CD4-positive, alpha-beta memory T cell (primary cell): Measurements from ENCODE around the gene PROKR1. TPM values are rescaled to one million over a fixed set of nuclear protein-coding genes. Genes with fewer than 3 reads are reported as not detected.
"Not testable (repeated sequence)": the region's sequence is repeated elsewhere in the genome, so short reads cannot be mapped to it uniquely, and the experiment has no call there.

Source experiments
- CTCF ChIA-PET: fragments of 350-600 bp; sonication (Branson Sonifier 250); formaldehyde crosslinking; loops from one replicate; lab custom pipeline; 2021; ENCODE audit warnings: inconsistent platforms; ENCODE audit not compliant: partially characterized antibody; lab: Charles Lee
- POLR2A ChIA-PET: fragments of 350-600 bp; sonication (Branson Sonifier 250); formaldehyde crosslinking; loops from one replicate; lab custom pipeline; 2021; ENCODE audit not compliant: partially characterized antibody; lab: Charles Lee
- DNase-seq, 5 donors: peaks; one replicate each; pipeline versions ENCODE4 v3.0.0 to v3.0.0-alpha.2; 2020 to 2022; ENCODE audit warnings: mixed read lengths in 1 of 5
- H3K27ac ChIP-seq: one replicate; pipeline ENCODE4 v1.7.0; 2013; ENCODE audit warnings: low read depth, low read length
- H3K27me3 ChIP-seq: 2 replicates; pipeline ENCODE4 v1.7.0; 2013; ENCODE audit warnings: mild to moderate bottlenecking, low read length, moderate library complexity; ENCODE audit not compliant: insufficient read depth
- H3K36me3 ChIP-seq: 2 replicates; pipeline ENCODE4 v1.7.0; 2013; ENCODE audit warnings: mild to moderate bottlenecking, low read length, moderate library complexity; ENCODE audit not compliant: insufficient read depth
- H3K4me1 ChIP-seq: 2 replicates; pipeline ENCODE4 v1.7.0; 2013; ENCODE audit warnings: mild to moderate bottlenecking, low read length, moderate library complexity; ENCODE audit not compliant: insufficient read depth
- H3K4me3 ChIP-seq, 2 donors: one replicate each; pipeline ENCODE4 v1.7.0; 2013; ENCODE audit warnings: low read length in 2 of 2, mild to moderate bottlenecking in 1 of 2
- H3K9me3 ChIP-seq, 2 donors: one replicate each; pipeline ENCODE4 v1.7.0; 2013; ENCODE audit warnings: low read length in 2 of 2, control low read depth in 1 of 2; ENCODE audit not compliant: control insufficient read depth in 1 of 2
- H3K27ac Mint-ChIP-seq, 7 donors: one replicate each; pipeline ENCODE4 v1.8.0; 2020 to 2021; ENCODE audit warnings: mixed read lengths in 7 of 7, mild to moderate bottlenecking in 6 of 7, inconsistent platforms in 3 of 7, moderate library complexity in 3 of 7
- H3K27me3 Mint-ChIP-seq, 2 donors: one replicate each; pipeline ENCODE4 v1.8.0; 2020 to 2021; ENCODE audit warnings: mixed read lengths in 2 of 2
- H3K36me3 Mint-ChIP-seq, 2 donors: one replicate each; pipeline ENCODE4 v1.8.0; 2020 to 2021; ENCODE audit warnings: mixed read lengths in 2 of 2, inconsistent platforms in 1 of 2, mild to moderate bottlenecking in 1 of 2
- H3K4me1 Mint-ChIP-seq, 4 donors: one replicate each; pipeline ENCODE4 v1.8.0; 2020 to 2021; ENCODE audit warnings: mixed read lengths in 4 of 4, mild to moderate bottlenecking in 1 of 4
- H3K4me3 Mint-ChIP-seq, 8 donors: one replicate each; pipeline ENCODE4 v1.8.0; 2020 to 2021; ENCODE audit warnings: mixed read lengths in 8 of 8, mild to moderate bottlenecking in 7 of 8, moderate library complexity in 6 of 8, inconsistent platforms in 3 of 8
- H3K9me3 Mint-ChIP-seq, 8 donors: one replicate each; pipeline ENCODE4 v1.8.0; 2020 to 2021; ENCODE audit warnings: mixed read lengths in 8 of 8, mild to moderate bottlenecking in 5 of 8, inconsistent platforms in 3 of 8, moderate library complexity in 1 of 8
- intact Hi-C: fragments of 100-400 bp; cut with micrococcal nuclease; formaldehyde crosslinking; loops from one replicate; pipeline ENCODE4 v1.15.1; 2023
- polyA plus RNA-seq, 2 donors: library from polyadenylated mRNA; unstranded; fragments of 300-500 nt; fragmentation: Illumina TruSeq; gene quantifications; one replicate each; pipeline ENCODE4 v1.2.3, GENCODE V29; 2021
- total RNA-seq, 2 experiments: library from RNA; stranded (reverse); gene quantifications; one replicate each; pipeline ENCODE4 v1.2.3, GENCODE V29; 2021

The PROKR1 gene
- total RNA-seq = not detected
- polyA plus RNA-seq = under 1 TPM in 1 of 2 donors, not detected in 1; 0.07 TPM

GRCh38 chr2:68643011-68643873 is at the start of gene PROKR1:
TSS of gene PROKR1 (plus strand) at chr2:68643579. CDS start at chr2:68645822, 2,243 bp downstream.
- Histone ChIP-seq H3K4me3 (no peak within 1 kb of the TSS), H3K36me3 (no peaks in the 10 kb centered on the region), H3K27me3 (peaks cover 20% of the 10 kb centered on the region), H3K27ac (no peak within 1 kb of the TSS), H3K9me3 (no peaks in the 10 kb centered on the region), H3K4me1 (peaks cover 4% of the 10 kb centered on the region)
- peaks cover 2 to 7% of the 10 kb centered on the region in 2 donors for H3K36me3 Mint-ChIP-seq
- POLR2A ChIA-PET = no interaction called here
- H3K4me3 Mint-ChIP-seq = peak within 1 kb of the TSS in 7 of 8 donors; percentile 24 to 69 (median 51)
- peak in 1 of 5 donors; percentile 2 for DNase-seq
- peaks cover 0 to 21% (median 16%) of the 10 kb centered on the region in 8 donors for H3K9me3 Mint-ChIP-seq
- H3K27ac Mint-ChIP-seq = no peak within 1 kb of the TSS
- CTCF ChIA-PET = no interaction called here
- peaks cover 51 to 57% of the 10 kb centered on the region in 2 donors for H3K27me3 Mint-ChIP-seq
- intact Hi-C loops = no loop called here
- H3K4me1 Mint-ChIP-seq = peaks cover 0 to 4% (median 0%) of the 10 kb centered on the region in 4 donors

- intact Hi-C loops = loop anchor here (10.0 kb wide), 1 partner anchor 331 kb away; no protein-coding TSS in a partner anchor
These were observed 49.3 kb upstream of the PROKR1 start for GRCh38 chr2:68594041-68594440.

GRCh38 chr2:68594674-68595492 is 48.5 kb upstream of the PROKR1 start:
- H3K4me1 Mint-ChIP-seq = peaks cover 2 to 12% (median 7%) of the 10 kb centered on the region in 4 donors

More at GRCh38 chr2:68594041-68594440, 49.3 kb upstream of the PROKR1 start:
- Mint-ChIP-seq H3K27ac (peak overlapping the region in 1 of 7 donors; percentile 38), H3K4me3 (peak overlapping the region in 1 of 8 donors; percentile 18), H3K9me3 (peaks cover 0 to 3% (median under 1%) of the 10 kb centered on the region in 8 donors), H3K27me3 (peaks cover 2 to 7% of the 10 kb centered on the region in 2 donors), H3K4me1 (peaks cover 2 to 12% (median 8%) of the 10 kb centered on the region in 4 donors), H3K36me3 (no peaks in the 10 kb centered on the region)
- Histone ChIP-seq H3K9me3 (no peaks in the 10 kb centered on the region), H3K4me1 (peaks cover 7% of the 10 kb centered on the region), H3K4me3 (no peak overlapping the region), H3K27me3 (no peaks in the 10 kb centered on the region), H3K36me3 (no peaks in the 10 kb centered on the region), H3K27ac (no peak overlapping the region)
- no peak for DNase-seq
- CTCF ChIA-PET = interaction anchor here (0.9 to 5.3 kb wide), 8 partner anchors 12 to 343 kb away, joined by 3 to 149 read pairs (median 13); partner anchors contain the start of genes APLF and FBXO48
- POLR2A ChIA-PET = interaction anchor here (1.5 kb wide), 1 partner anchor 106 kb away, joined by 10 read pairs; no protein-coding TSS in a partner anchor

GRCh38 chr2:68595493-68595785 is 47.9 kb upstream of the PROKR1 start:
- not testable (repeated sequence) for DNase-seq, H3K36me3 ChIP-seq, H3K36me3 Mint-ChIP-seq, H3K9me3 ChIP-seq, H3K27ac ChIP-seq, H3K4me1 ChIP-seq, H3K27me3 Mint-ChIP-seq, H3K4me3 Mint-ChIP-seq, H3K4me3 ChIP-seq, H3K27me3 ChIP-seq
- ChIA-PET POLR2A (interaction anchor here (0.6 to 1.7 kb wide), 7 partner anchors 89 to 438 kb away, joined by 3 to 10 read pairs (median 5); partner anchors contain the start of genes APLF, FBXO48 and PNO1), CTCF (interaction anchor here (0.7 to 5.3 kb wide), 45 partner anchors 10 to 347 kb away, joined by 3 to 149 read pairs (median 4); partner anchors contain the start of genes APLF and FBXO48)
- Mint-ChIP-seq H3K4me1 (peaks cover 2 to 12% (median 7%) of the 10 kb centered on the region in 4 donors), H3K9me3 (peaks cover 0 to 17% (median 10%) of the 10 kb centered on the region in 8 donors), H3K27ac (peak overlapping the region in 1 of 7 donors; percentile 3)
- intact Hi-C loops = loop anchor here (1.0 to 10.0 kb wide), 3 partner anchors 108 to 329 kb away; no protein-coding TSS in a partner anchor

More at GRCh38 chr2:68594674-68595492, 48.5 kb upstream of the PROKR1 start:
- no peaks in the 10 kb centered on the region for H3K9me3 ChIP-seq
- H3K9me3 Mint-ChIP-seq = peaks cover 0 to 12% (median 5%) of the 10 kb centered on the region in 8 donors
- POLR2A ChIA-PET = interaction anchor here (0.6 to 1.7 kb wide), 7 partner anchors 89 to 438 kb away, joined by 3 to 10 read pairs (median 5); partner anchors contain the start of genes APLF, FBXO48 and PNO1
- peaks cover 7% of the 10 kb centered on the region for H3K4me1 ChIP-seq
- DNase-seq = peak; percentile 46 to 56 (median 51)
- H3K4me3 ChIP-seq = no peak overlapping the region
- H3K4me3 Mint-ChIP-seq = peak overlapping the region in 7 of 8 donors; percentile 1 to 70 (median 35)
- intact Hi-C loops = loop anchor here (1.0 to 10.0 kb wide), 3 partner anchors 108 to 330 kb away; no protein-coding TSS in a partner anchor
- CTCF ChIA-PET = interaction anchor here (0.7 to 5.3 kb wide), 46 partner anchors 9 to 348 kb away, joined by 3 to 149 read pairs (median 4); partner anchors contain the start of genes APLF and FBXO48
- peaks cover 5 to 10% of the 10 kb centered on the region in 2 donors for H3K27me3 Mint-ChIP-seq
- no peaks in the 10 kb centered on the region for H3K27me3 ChIP-seq
- H3K36me3 Mint-ChIP-seq = no peaks in the 10 kb centered on the region
- H3K27ac Mint-ChIP-seq = peak overlapping the region in 3 of 7 donors; percentile 10 to 49 (median 23)
- no peak overlapping the region for H3K27ac ChIP-seq
- no peaks in the 10 kb centered on the region for H3K36me3 ChIP-seq

- H3K27ac Mint-ChIP-seq, CTCF ChIA-PET, H3K27me3 ChIP-seq, H3K4me1 Mint-ChIP-seq, H3K36me3 ChIP-seq, H3K4me1 ChIP-seq, H3K36me3 Mint-ChIP-seq, H3K4me3 Mint-ChIP-seq, H3K9me3 ChIP-seq, intact Hi-C loops, H3K27me3 Mint-ChIP-seq, H3K4me3 ChIP-seq, H3K27ac ChIP-seq, DNase-seq, POLR2A ChIA-PET: not testable (repeated sequence)
- peaks cover 5 to 34% (median 26%) of the 10 kb centered on the region in 8 donors for H3K9me3 Mint-ChIP-seq
These were observed 42.9 kb upstream of the PROKR1 start for GRCh38 chr2:68600495-68600894.

GRCh38 chr2:68603059-68603458 is 40.3 kb upstream of the PROKR1 start:
- CTCF ChIA-PET = interaction anchor here (5.3 kb wide), 1 partner anchor 7 kb away, joined by 18 read pairs; no protein-coding TSS in a partner anchor
- POLR2A ChIA-PET = no interaction called here
- H3K27ac Mint-ChIP-seq = no peak overlapping the region

More at GRCh38 chr2:68603059-68603458, 40.3 kb upstream of the PROKR1 start:
- no peak for DNase-seq
- intact Hi-C loops = no loop called here
- H3K27me3 ChIP-seq = no peaks in the 10 kb centered on the region
- Mint-ChIP-seq H3K9me3 (peaks cover 5 to 34% (median 26%) of the 10 kb centered on the region in 8 donors), H3K27me3 (peaks cover 3% of the 10 kb centered on the region in 2 donors), H3K4me3 (no peak overlapping the region), H3K36me3 (no peaks in the 10 kb centered on the region), H3K4me1 (no peaks in the 10 kb centered on the region)
- H3K4me3 ChIP-seq = no peak overlapping the region
- no peaks in the 10 kb centered on the region for H3K4me1 ChIP-seq
- no peaks in the 10 kb centered on the region for H3K9me3 ChIP-seq
- no peak overlapping the region for H3K27ac ChIP-seq
- no peaks in the 10 kb centered on the region for H3K36me3 ChIP-seq
